Measurements from ENCODE around the gene UCK1.

UCK1 gene

DNA sequence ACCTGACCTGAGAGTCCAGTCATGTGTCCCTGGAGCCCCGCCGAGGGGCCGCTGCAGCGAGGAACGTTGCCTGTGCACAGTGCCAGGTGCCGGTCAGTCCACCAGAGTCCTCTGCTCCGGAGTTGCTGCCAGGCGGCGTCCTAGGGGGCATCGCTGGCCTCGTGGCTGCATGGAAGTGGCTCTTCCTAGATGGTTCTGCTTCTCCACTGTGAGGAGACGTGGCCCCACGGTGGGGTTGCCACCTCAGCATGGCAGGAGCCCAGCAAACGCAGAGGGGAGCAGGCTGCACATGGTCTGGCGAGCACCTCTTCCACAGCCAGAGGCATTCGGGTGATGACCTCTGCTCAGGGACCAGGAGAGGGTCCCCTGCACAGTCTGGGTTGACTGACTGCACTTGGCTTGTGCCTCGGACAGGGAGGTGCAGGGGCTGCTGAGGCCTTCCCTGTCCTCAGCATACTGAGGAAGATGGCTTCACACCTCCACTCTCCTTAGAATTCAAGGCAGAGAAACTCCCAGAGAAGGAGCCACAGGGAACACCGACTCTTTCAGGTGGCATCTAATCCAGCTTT lies 54.2 kb downstream of the UCK1 start:
- DNase-seq (ENCODE audit: low read depth) = no peak

DNA sequence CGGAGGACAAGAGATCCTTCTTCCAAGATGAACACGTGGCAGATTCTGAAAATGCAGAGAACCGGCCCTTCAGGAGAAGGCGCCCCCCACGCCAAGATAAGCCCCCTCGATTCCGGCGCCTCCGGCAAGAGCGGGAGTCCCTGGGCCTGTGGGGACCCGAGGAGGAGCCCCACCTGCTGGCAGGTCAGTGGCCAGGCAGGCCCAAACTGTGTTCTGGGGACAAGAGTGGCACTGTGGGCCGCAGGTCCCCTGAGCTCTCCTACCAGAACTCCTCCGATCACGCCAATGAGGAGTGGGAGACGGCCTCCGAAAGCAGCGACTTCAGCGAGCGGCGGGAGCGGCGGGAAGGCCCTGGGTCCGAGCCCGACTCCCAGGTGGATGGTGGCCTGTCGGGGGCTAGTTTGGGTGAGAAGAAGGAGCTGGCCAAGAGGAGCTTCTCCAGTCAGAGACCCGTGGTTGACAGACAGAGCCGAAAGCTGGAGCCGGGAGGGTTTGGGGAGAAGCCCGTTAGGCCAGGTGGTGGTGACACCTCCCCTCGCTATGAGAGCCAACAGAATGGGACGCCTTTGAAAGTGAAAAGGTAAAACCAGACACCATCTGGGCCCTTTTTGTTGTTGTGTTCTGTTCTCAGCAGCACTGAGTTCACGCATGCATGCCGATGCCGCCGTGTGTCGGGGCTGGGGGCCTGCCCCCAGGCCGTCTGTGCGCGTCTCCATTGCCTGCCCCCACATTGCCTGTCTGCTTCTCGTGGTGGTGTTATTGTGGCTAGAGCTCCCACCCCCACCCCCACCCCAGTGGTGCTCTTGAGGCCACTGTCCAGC lies 54.9 kb downstream of the UCK1 start:
- DNase-seq (ENCODE audit: low read depth) = no peak

DNA sequence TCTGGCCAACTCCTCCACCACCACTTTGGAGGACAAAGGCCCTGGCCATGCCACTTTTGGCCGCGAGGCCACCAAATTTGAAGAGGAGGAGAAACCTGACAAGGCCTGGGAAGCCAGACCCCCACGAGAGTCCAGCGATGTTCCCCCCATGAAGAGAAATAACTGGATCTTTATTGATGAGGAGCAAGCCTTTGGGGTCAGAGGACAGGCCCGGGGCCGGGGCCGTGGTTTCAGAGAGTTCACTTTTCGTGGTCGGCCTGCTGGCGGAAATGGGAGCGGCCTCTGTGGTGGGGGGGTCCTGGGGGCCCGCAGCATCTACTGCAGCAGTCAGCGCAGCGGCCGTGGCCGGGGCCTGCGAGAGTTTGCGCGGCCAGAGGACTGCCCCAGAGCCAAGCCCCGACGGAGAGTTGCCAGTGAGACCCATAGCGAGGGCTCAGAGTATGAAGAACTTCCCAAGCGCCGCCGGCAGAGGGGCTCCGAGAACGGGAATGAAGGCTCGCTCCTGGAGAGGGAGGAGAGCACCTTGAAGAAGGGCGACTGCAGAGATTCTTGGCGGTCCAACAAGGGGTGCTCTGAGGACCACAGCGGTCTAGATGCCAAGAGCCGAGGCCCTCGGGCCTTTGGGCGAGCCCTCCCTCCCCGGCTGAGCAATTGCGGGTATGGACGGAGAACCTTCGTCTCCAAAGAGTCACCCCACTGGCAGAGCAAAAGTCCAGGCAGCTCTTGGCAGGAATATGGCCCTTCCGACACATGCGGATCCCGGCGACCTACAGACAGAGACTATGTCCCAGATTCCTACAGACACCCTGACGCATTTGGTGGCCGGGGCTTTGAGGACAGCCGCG lies 55.7 kb downstream of the UCK1 start:
- DNase-seq (ENCODE audit: low read depth) = no peak

DNA sequence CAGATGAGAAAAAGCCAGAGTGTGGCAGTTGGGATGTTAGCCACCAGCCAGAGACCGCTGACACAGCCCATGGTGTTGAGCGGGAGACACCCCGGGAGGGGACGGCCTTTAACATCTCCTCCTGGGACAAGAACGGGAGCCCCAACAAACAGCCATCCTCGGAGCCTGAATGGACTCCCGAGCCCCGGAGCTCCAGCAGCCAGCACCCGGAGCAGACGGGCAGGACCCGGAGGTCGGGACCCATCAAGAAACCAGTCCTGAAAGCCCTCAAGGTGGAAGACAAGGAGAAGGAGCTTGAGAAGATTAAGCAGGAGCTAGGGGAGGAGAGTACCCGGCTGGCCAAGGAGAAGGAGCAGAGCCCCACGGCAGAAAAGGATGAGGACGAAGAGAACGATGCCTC lies 56.4 kb downstream of the UCK1 start:
- no peak for DNase-seq (ENCODE audit: low read depth)

DNA sequence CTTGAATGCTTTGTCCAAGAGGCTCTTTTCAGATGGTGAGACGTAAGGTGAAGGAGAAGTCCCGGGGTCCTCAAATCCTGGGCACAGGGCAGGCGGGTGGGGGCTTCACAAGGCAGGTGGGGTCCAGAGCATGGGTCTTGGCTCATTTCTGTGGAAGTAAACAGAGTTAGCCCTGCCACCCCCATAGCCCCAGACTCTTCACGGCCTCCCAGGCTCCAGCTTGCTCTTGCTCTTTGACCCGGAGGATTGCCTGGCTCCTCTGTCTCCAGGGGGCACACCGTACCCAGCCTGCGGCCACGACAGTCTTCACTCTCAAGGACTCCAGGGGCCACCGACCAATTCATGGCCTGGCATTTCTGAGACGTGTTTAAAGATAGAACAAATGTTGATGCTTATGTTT lies 57.2 kb downstream of the UCK1 start:
- no peak for DNase-seq (ENCODE audit: low read depth)
